B cell (primary cell): Measurements from ENCODE around the gene IDH2. TPM values are rescaled to one million over a fixed set of nuclear protein-coding genes. Genes with fewer than 3 reads are reported as not detected.

Experiments used
- ATAC-seq: fragments of 200-7000 bp; cut with Tn5 transposase; one replicate; pipeline ENCODE4 v1.10.0; 2021; ENCODE audit warnings: low read depth, mild to moderate bottlenecking, moderate number of reproducible peaks, moderate library complexity
- CTCF ChIA-PET: fragments of 350-600 bp; sonication (Branson Sonifier 250); formaldehyde crosslinking; loops from one replicate; lab custom pipeline; 2021; ENCODE audit warnings: antibody characterized with exemption, inconsistent platforms; lab: Charles Lee
- POLR2A ChIA-PET: fragments of 350-600 bp; sonication (Branson Sonifier 250); formaldehyde crosslinking; loops from one replicate; lab custom pipeline; 2021; ENCODE audit warnings: antibody characterized with exemption; lab: Charles Lee
- DNase-seq: peaks from one replicate; pipeline ENCODE4 v3.0.0; 2013
- H2AFZ ChIP-seq: 2 replicates; pipeline ENCODE4 v1.6.1; 2012; ENCODE audit warnings: mild to moderate bottlenecking, low read depth, low read length; ENCODE audit not compliant: insufficient read depth, poor library complexity, severe bottlenecking
- H3K27ac ChIP-seq, 2 donors: 1 replicate in 1 of 2; 2 replicates in 1 of 2; pipeline ENCODE4 v1.5.1; 2012 to 2013; ENCODE audit warnings: low read length in 2 of 2, mild to moderate bottlenecking in 2 of 2, moderate library complexity in 1 of 2
- H3K27me3 ChIP-seq, 4 experiments: fragments of 200-600 bp in 1 of 4; sonication (generic) in 1 of 4; replicated peaks in 1 of 4; 1 replicate in 2 of 4; 2 replicates in 2 of 4; pipeline versions ENCODE4 v1.6.1 to v1.7.0; 2013 to 2016; ENCODE audit warnings: low read length in 3 of 4, mild to moderate bottlenecking in 2 of 4, mixed read lengths in 1 of 4, moderate library complexity in 1 of 4; ENCODE audit not compliant: insufficient read depth in 4 of 4, control insufficient read depth in 3 of 4; ENCODE audit errors: control extremely low read depth in 1 of 4
- H3K36me3 ChIP-seq, 2 experiments: replicated peaks in 1 of 2; 1 replicate in 1 of 2; 2 replicates in 1 of 2; pipeline versions ENCODE4 v1.6.1 to v1.7.1; 2013; ENCODE audit warnings: low read length in 1 of 2; ENCODE audit not compliant: insufficient read depth in 2 of 2, control insufficient read depth in 1 of 2; ENCODE audit errors: control extremely low read depth in 1 of 2, extremely low read depth in 1 of 2
- H3K4me1 ChIP-seq, 2 donors: fragments of 200-600 bp in 1 of 2; sonication (generic) in 1 of 2; 1 replicate in 1 of 2; 2 replicates in 1 of 2; pipeline versions ENCODE4 v1.5.1 to v1.6.1; 2013 to 2017; ENCODE audit warnings: low read length in 2 of 2; ENCODE audit not compliant: control insufficient read depth in 2 of 2, insufficient read depth in 2 of 2
- H3K4me2 ChIP-seq: replicated peaks from 2 replicates; pipeline ENCODE3; 2012; ENCODE audit warnings: mild to moderate bottlenecking, low read depth, low read length; ENCODE audit not compliant: poor library complexity, severe bottlenecking
- H3K4me3 ChIP-seq, 5 experiments: fragments of 200-600 bp in 1 of 5; sonication (generic) in 1 of 5; 1 replicate in 3 of 5; 2 replicates in 2 of 5; pipeline versions ENCODE4 v1.5.1 to v1.7.0; 2011 to 2016; ENCODE audit warnings: low read length in 4 of 5, mild to moderate bottlenecking in 4 of 5, low read depth in 2 of 5, control low read depth in 1 of 5, moderate library complexity in 1 of 5; ENCODE audit not compliant: insufficient read depth in 1 of 5; ENCODE audit errors: control extremely low read depth in 1 of 5, extremely low read depth in 1 of 5
- H3K79me2 ChIP-seq: fragments of 200-600 bp; sonication (generic); one replicate; pipeline ENCODE4 v1.6.0; 2016; ENCODE audit warnings: low read length; ENCODE audit not compliant: control insufficient read depth, insufficient read depth
- H3K9ac ChIP-seq: fragments of 200-600 bp; sonication (generic); 2 replicates; pipeline ENCODE4 v1.6.1; 2017; ENCODE audit warnings: mild to moderate bottlenecking, low read length, moderate library complexity
- H3K9me3 ChIP-seq, 3 donors: one replicate each; pipeline versions ENCODE4 v1.6.1 to v1.7.1; 2013; ENCODE audit warnings: low read length in 2 of 3; ENCODE audit not compliant: control insufficient read depth in 2 of 3, insufficient read depth in 1 of 3; ENCODE audit errors: control extremely low read depth in 1 of 3
- H4K20me1 ChIP-seq: 2 replicates; pipeline ENCODE4 v1.6.0; 2012; ENCODE audit warnings: mild to moderate bottlenecking, low read length; ENCODE audit not compliant: insufficient read depth, control insufficient read depth, poor library complexity, severe bottlenecking
- H3K27ac Mint-ChIP-seq: one replicate; pipeline ENCODE4 v1.8.0; 2021; ENCODE audit warnings: mixed read lengths
- H3K27me3 Mint-ChIP-seq: one replicate; pipeline ENCODE4 v1.8.0; 2021; ENCODE audit warnings: mixed read lengths
- H3K4me1 Mint-ChIP-seq: one replicate; pipeline ENCODE4 v1.8.0; 2021; ENCODE audit warnings: mixed read lengths
- H3K4me3 Mint-ChIP-seq: one replicate; pipeline ENCODE4 v1.8.0; 2021; ENCODE audit warnings: mixed read lengths
- H3K9me3 Mint-ChIP-seq: one replicate; pipeline ENCODE4 v1.8.0; 2022; ENCODE audit warnings: mixed read lengths; ENCODE audit not compliant: insufficient read depth
- EZH2 ChIP-seq: IDR thresholded peaks from 2 replicates; pipeline ENCODE4 v1.6.1; 2012; ENCODE audit warnings: borderline replicate concordance, low read depth, mild to moderate bottlenecking, moderate library complexity, low read length; ENCODE audit not compliant: insufficient read depth, poor library complexity, severe bottlenecking
- WGBS: methylation state at CpG from one replicate; pipeline ENCODE4 v1.1.5; 2013; ENCODE audit warnings: missing lambda C conversion rate; ENCODE audit not compliant: insufficient coverage; 5-methylcytosine and 5-hydroxymethylcytosine counted together
- intact Hi-C: fragments of 100-400 bp; cut with micrococcal nuclease; formaldehyde crosslinking; loops from one replicate; pipeline ENCODE4 v1.10.0; 2022
- polyA plus RNA-seq: library from polyadenylated mRNA; depleted of rRNA; stranded (reverse); fragments of >200 nt; gene quantifications from 2 replicates; pipeline ENCODE4 v1.2.3, GENCODE V29; 2012
- total RNA-seq, 2 donors: library from RNA; stranded (reverse); fragments of 120-200 nt in 1 of 2; gene quantifications; 1 replicate in 1 of 2; 2 replicates in 1 of 2; pipeline versions ENCODE4 v1.2.3 to v1.2.4, GENCODE V29; 2013 to 2022
- TF ChIP-seq, protein P1 (sequence below): fragments of 200-600 bp; IDR thresholded peaks from one replicate; pipeline ENCODE4 v1.8.0; 2022; ENCODE audit warnings: antibody characterized with exemption, mild to moderate bottlenecking

IDH2 gene
- total and polyA plus RNA-seq, 2 donors (not counting 1 experiment from before 2014, with no cell fraction given) = 30.7 to 35.8 TPM

DNA sequence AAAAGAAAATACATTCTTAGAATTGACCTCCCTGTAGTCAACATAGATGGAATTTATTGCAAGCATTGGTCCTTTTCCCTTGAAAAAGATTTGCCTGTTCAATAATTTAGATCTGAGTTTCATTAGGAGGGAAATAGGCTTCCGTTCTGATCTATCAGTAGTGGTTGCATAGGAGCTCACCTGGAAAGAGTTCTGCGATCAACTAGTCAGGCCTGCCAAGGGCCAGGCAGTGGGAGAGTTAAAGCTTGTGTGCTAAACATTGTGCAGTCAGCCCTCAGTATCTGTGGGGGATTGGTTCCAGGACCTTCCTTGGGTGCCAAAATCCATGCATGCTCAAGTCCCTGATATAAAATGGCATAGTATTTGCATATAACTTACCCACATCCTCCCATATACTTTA, 29.6 kb upstream of the IDH2 start:
- ATAC-seq = no peak
- no peaks in the 10 kb centered on the region for H3K36me3 ChIP-seq
- H3K27ac ChIP-seq = no peak overlapping the region
- no peak for TF ChIP-seq EZH2
- TF ChIP-seq, protein P1, sequence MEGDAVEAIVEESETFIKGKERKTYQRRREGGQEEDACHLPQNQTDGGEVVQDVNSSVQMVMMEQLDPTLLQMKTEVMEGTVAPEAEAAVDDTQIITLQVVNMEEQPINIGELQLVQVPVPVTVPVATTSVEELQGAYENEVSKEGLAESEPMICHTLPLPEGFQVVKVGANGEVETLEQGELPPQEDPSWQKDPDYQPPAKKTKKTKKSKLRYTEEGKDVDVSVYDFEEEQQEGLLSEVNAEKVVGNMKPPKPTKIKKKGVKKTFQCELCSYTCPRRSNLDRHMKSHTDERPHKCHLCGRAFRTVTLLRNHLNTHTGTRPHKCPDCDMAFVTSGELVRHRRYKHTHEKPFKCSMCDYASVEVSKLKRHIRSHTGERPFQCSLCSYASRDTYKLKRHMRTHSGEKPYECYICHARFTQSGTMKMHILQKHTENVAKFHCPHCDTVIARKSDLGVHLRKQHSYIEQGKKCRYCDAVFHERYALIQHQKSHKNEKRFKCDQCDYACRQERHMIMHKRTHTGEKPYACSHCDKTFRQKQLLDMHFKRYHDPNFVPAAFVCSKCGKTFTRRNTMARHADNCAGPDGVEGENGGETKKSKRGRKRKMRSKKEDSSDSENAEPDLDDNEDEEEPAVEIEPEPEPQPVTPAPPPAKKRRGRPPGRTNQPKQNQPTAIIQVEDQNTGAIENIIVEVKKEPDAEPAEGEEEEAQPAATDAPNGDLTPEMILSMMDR = no peak
- H3K9me3 ChIP-seq = no peaks in the 10 kb centered on the region
- no peak overlapping the region for H3K4me2 ChIP-seq
- peaks cover 8% of the 10 kb centered on the region for H3K4me1 Mint-ChIP-seq
- intact Hi-C loops = no loop called here
- peaks cover 9% of the 10 kb centered on the region for H3K27me3 Mint-ChIP-seq
- POLR2A ChIA-PET = interaction anchor here (0.7 kb wide), 1 partner anchor 75 kb away, joined by 5 read pairs; no protein-coding TSS in a partner anchor
- H3K4me3 Mint-ChIP-seq = no peak overlapping the region
- no peak overlapping the region for H3K9ac ChIP-seq
- peaks cover 0 to 2% (median 0%) of the 10 kb centered on the region in 4 experiments for H3K27me3 ChIP-seq
- no peak overlapping the region for H3K27ac Mint-ChIP-seq
- CTCF ChIA-PET = interaction anchor here (0.6 kb wide), 1 partner anchor 386 kb away, joined by 3 read pairs; no protein-coding TSS in a partner anchor
- no peaks in the 10 kb centered on the region for H4K20me1 ChIP-seq
- no peak overlapping the region for H3K4me3 ChIP-seq
- H2AFZ ChIP-seq = no peak overlapping the region
- H3K4me1 ChIP-seq = peaks cover 9 to 12% of the 10 kb centered on the region in 2 donors
- WGBS = 100% methylated on average over 2 of the region's 2 CpGs
- no peak for DNase-seq
- H3K79me2 ChIP-seq = no peaks in the 10 kb centered on the region
- H3K9me3 Mint-ChIP-seq = no peaks in the 10 kb centered on the region

DNA sequence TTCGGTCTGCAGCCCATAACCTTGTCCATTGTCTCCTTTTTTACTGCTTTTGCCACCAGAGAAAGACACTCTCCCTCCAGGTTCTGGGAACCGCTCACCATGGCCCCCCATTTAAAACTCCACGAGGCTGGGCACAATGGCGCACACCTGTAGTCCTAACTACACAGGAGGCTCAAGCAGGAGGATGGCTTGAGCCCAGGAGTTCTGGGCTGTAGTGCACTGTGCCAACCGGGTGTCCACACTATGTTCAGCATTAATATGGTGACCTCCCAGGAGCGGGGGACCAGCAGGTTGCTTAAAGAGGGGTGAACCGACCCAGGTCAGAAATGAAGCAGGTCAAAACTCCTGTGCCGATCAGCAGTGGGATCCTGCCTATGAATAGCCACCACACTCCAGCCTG, 28.0 kb upstream of the IDH2 start:
- H3K4me1 ChIP-seq = peaks cover 9 to 12% of the 10 kb centered on the region in 2 donors
- H3K79me2 ChIP-seq = no peaks in the 10 kb centered on the region
- Mint-ChIP-seq H3K4me1 (peaks cover 8% of the 10 kb centered on the region), H3K27ac (no peak overlapping the region), H3K9me3 (no peaks in the 10 kb centered on the region), H3K4me3 (no peak overlapping the region), H3K27me3 (peaks cover 15% of the 10 kb centered on the region)
- no peak overlapping the region for H3K9ac ChIP-seq
- no peak overlapping the region for H3K4me2 ChIP-seq
- WGBS = 97% methylated on average over 7 of the region's 8 CpGs
- DNase-seq (no peak), ATAC-seq (no peak)
- no peaks in the 10 kb centered on the region for H3K36me3 ChIP-seq
- H2AFZ ChIP-seq = no peak overlapping the region
- H4K20me1 ChIP-seq = no peaks in the 10 kb centered on the region
- TF ChIP-seq EZH2 = no peak
- TF ChIP-seq, protein P1 = no peak
- ChIA-PET POLR2A (no interaction called here), CTCF (interaction anchor here (0.6 kb wide), 1 partner anchor 158 kb away, joined by 7 read pairs; no protein-coding TSS in a partner anchor)
- H3K4me3 ChIP-seq = no peak overlapping the region
- peaks cover 0 to 4% (median 0%) of the 10 kb centered on the region in 4 experiments for H3K27me3 ChIP-seq
- H3K9me3 ChIP-seq = no peaks in the 10 kb centered on the region
- H3K27ac ChIP-seq = no peak overlapping the region
- intact Hi-C loops = no loop called here
